GM19351 (cell line): ENCODE results near the gene ADAMTSL2.

Source experiments
- ATAC-seq: cut with Tn5 transposase; IDR thresholded peaks from one replicate; pipeline ENCODE4 v1.9.1; 2021; ENCODE audit warnings: mild to moderate bottlenecking, moderate library complexity; ENCODE audit not compliant: unreplicated experiment

Gene ADAMTSL2

GRCh38 chr9:133618726-133619125 lies 84.2 kb downstream of the ADAMTSL2 start:
- no peak for ATAC-seq

GRCh38 chr9:133619791-133620190 lies 85.3 kb downstream of the ADAMTSL2 start:
- no peak for ATAC-seq

GRCh38 chr9:133621725-133622267 lies 87.3 kb downstream of the ADAMTSL2 start:
- no peak for ATAC-seq

GRCh38 chr9:133622555-133622954 lies 88.1 kb downstream of the ADAMTSL2 start:
- no peak for ATAC-seq
